GM18505 (cell line): ENCODE measurements around the gene LRIT1.

Source experiments
- ATAC-seq: cut with Tn5 transposase; IDR thresholded peaks from one replicate; pipeline ENCODE4 v1.9.1; 2021; ENCODE audit not compliant: unreplicated experiment
- POLR2A ChIP-seq: IDR thresholded peaks from 4 replicates; pipeline ENCODE4 v1.6.1; 2011; ENCODE audit warnings: borderline replicate concordance; ENCODE audit not compliant: insufficient read depth, insufficient read length; ENCODE audit errors: extremely low read depth

The LRIT1 gene

DNA sequence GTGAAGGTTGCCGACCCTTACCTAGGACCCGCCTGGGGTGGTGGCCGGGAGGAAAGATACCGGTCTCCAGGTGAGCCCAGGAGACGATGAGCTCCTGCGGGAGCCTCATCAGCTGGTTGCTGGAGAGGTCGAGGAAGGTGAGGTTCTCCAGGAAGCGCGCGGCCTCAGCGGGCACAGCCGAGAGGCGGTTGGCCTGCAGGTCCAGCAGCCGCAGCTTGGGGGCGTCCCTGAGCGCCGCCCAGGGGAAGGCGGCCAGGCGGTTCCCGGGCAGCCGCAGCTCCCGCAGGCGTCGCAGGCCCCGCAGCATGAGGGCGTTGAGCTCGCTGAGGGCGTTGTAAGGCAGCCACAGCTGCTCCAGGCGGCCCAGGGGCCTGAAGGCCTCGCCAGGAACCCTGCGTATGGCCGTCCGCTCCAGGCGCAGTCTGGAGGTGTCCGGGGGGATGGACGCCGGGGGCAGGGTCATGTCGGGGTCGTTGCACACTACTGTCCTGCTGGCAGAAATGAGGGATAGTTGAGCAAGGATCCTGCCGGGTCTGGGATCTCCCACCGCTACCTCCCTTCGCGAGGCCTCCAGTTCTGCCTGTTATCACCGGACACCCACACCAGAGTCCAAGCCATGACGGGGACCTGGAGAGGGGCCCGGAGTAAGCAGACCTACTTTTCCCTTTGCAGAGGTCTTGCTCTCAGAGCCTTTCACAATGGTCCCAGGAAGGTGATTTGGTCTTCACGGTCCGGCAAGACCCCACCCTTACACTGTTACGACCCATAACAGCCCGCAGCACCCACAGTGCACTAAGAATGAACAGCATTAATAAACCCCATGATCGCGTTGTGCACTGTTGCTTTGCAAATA lies 3.9 kb downstream of the LRIT1 start:
- no peak for ATAC-seq
- no peak for TF ChIP-seq POLR2A

- TF ChIP-seq POLR2A: no peak
- ATAC-seq: no peak
Observed at GRCh38 chr10:84236807-84237198, 4.5 kb downstream of the LRIT1 start.

- ATAC-seq: no peak
- no peak for TF ChIP-seq POLR2A
Observed at GRCh38 chr10:84235096-84235495, 6.2 kb downstream of the LRIT1 start.

- no peak for TF ChIP-seq POLR2A
Observed at GRCh38 chr10:84234479-84234878, 6.9 kb downstream of the LRIT1 start.

GRCh38 chr10:84233940-84234339 lies 7.4 kb downstream of the LRIT1 start:
- no peak for ATAC-seq
- no peak for TF ChIP-seq POLR2A

More at GRCh38 chr10:84234479-84234878, 6.9 kb downstream of the LRIT1 start:
- no peak for ATAC-seq

DNA sequence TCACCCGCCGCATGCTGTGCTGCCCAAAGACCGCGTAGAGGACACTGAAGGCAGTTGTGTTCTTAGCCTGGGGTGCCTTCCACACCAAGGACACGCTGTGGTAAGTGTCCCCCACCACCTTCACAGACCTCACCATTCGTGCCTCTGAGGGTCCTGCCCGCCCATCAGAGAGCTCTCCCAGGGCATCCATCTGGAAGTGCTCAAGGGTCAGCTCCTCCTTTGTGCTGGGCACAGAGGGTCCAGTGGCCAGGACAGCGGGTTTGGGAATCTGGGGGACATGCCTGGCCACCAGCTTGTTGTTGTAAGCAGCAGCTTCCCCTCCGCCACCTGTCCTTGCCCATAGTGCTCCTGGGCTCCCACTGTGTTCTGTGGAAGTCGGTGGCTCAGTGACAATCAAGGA lies 9.0 kb downstream of the LRIT1 start:
- ATAC-seq: no peak
- TF ChIP-seq POLR2A: no peak

DNA sequence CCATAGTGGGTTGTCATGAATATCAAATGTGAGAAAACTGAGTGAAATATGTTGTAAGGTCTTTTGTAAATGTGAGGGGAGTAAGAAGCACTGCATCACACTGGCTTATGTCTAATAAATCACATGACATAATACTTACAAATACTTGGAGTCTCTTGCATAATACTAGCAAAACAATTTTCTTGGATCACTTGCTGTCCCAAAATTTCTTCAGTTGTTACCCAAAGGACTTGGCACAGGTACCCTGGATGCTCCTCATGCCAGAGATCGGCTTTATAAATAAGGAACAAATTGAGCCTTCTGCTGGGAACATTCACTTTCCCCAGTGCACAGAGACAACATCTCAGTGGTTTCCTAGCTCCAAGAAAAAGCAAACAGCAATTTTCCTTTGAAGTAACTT lies 11.0 kb downstream of the LRIT1 start:
- ATAC-seq: no peak
- TF ChIP-seq POLR2A: no peak

- ATAC-seq: no peak
- no peak for TF ChIP-seq POLR2A
Observed at GRCh38 chr10:84227810-84228209, 13.5 kb downstream of the LRIT1 start.

DNA sequence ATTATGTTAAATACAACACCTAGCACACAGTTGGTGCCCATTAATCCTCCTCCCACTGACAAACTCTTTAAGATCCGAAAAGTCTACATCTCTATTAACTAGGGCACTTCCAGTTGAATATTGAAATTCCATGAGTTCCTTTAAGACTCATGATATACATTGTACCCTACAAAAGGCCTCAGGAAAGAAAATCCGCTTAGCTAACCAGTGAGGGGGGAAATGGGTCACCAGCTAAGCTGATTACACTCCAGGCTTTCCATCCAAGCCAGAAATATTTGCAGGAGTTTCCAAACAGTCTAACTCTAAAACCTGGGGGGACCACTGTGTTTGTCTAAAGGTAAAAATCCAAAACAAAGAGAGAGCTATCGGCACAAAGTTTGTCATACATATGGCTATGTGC lies 14.7 kb downstream of the LRIT1 start:
- no peak for TF ChIP-seq POLR2A
- no peak for ATAC-seq

- no peak for ATAC-seq
- TF ChIP-seq POLR2A: no peak
Observed at GRCh38 chr10:84225427-84226173, 15.7 kb downstream of the LRIT1 start, which contains the start of gene LRIT2. Gene LRIT2, minus strand, starts transcription at chr10:84225544. Its CDS starts 24 bp downstream, at chr10:84225520.

- ATAC-seq: no peak
- TF ChIP-seq POLR2A: no peak
Observed at GRCh38 chr10:84224411-84225028, 16.8 kb downstream of the LRIT1 start.

- no peak for ATAC-seq
- TF ChIP-seq POLR2A: no peak
Observed at GRCh38 chr10:84221916-84222315, 19.4 kb downstream of the LRIT1 start.

- no peak for TF ChIP-seq POLR2A
Observed at GRCh38 chr10:84217746-84218145, 23.6 kb downstream of the LRIT1 start.

More at GRCh38 chr10:84217746-84218145, 23.6 kb downstream of the LRIT1 start:
- no peak for ATAC-seq
